B cell (primary cell): Measurements from ENCODE around the gene ACACB. TPM values are rescaled to one million over a fixed set of nuclear protein-coding genes. Genes with fewer than 3 reads are reported as not detected.

Experiments
- ATAC-seq: fragments of 200-7000 bp; cut with Tn5 transposase; one replicate; pipeline ENCODE4 v1.10.0; 2021; ENCODE audit warnings: low read depth, mild to moderate bottlenecking, moderate number of reproducible peaks, moderate library complexity
- CTCF ChIA-PET: fragments of 350-600 bp; sonication (Branson Sonifier 250); formaldehyde crosslinking; loops from one replicate; lab custom pipeline; 2021; ENCODE audit warnings: antibody characterized with exemption, inconsistent platforms; lab: Charles Lee
- POLR2A ChIA-PET: fragments of 350-600 bp; sonication (Branson Sonifier 250); formaldehyde crosslinking; loops from one replicate; lab custom pipeline; 2021; ENCODE audit warnings: antibody characterized with exemption; lab: Charles Lee
- DNase-seq: peaks from one replicate; pipeline ENCODE4 v3.0.0; 2013
- H2AFZ ChIP-seq: 2 replicates; pipeline ENCODE4 v1.6.1; 2012; ENCODE audit warnings: mild to moderate bottlenecking, low read depth, low read length; ENCODE audit not compliant: insufficient read depth, poor library complexity, severe bottlenecking
- H3K27ac ChIP-seq, 2 donors: 1 replicate in 1 of 2; 2 replicates in 1 of 2; pipeline ENCODE4 v1.5.1; 2012 to 2013; ENCODE audit warnings: low read length in 2 of 2, mild to moderate bottlenecking in 2 of 2, moderate library complexity in 1 of 2
- H3K27me3 ChIP-seq, 4 experiments: fragments of 200-600 bp in 1 of 4; sonication (generic) in 1 of 4; replicated peaks in 1 of 4; 1 replicate in 2 of 4; 2 replicates in 2 of 4; pipeline versions ENCODE4 v1.6.1 to v1.7.0; 2013 to 2016; ENCODE audit warnings: low read length in 3 of 4, mild to moderate bottlenecking in 2 of 4, mixed read lengths in 1 of 4, moderate library complexity in 1 of 4; ENCODE audit not compliant: insufficient read depth in 4 of 4, control insufficient read depth in 3 of 4; ENCODE audit errors: control extremely low read depth in 1 of 4
- H3K36me3 ChIP-seq, 2 experiments: replicated peaks in 1 of 2; 1 replicate in 1 of 2; 2 replicates in 1 of 2; pipeline versions ENCODE4 v1.6.1 to v1.7.1; 2013; ENCODE audit warnings: low read length in 1 of 2; ENCODE audit not compliant: insufficient read depth in 2 of 2, control insufficient read depth in 1 of 2; ENCODE audit errors: control extremely low read depth in 1 of 2, extremely low read depth in 1 of 2
- H3K4me1 ChIP-seq, 2 donors: fragments of 200-600 bp in 1 of 2; sonication (generic) in 1 of 2; 1 replicate in 1 of 2; 2 replicates in 1 of 2; pipeline versions ENCODE4 v1.5.1 to v1.6.1; 2013 to 2017; ENCODE audit warnings: low read length in 2 of 2; ENCODE audit not compliant: control insufficient read depth in 2 of 2, insufficient read depth in 2 of 2
- H3K4me2 ChIP-seq: replicated peaks from 2 replicates; pipeline ENCODE3; 2012; ENCODE audit warnings: mild to moderate bottlenecking, low read depth, low read length; ENCODE audit not compliant: poor library complexity, severe bottlenecking
- H3K4me3 ChIP-seq, 5 experiments: fragments of 200-600 bp in 1 of 5; sonication (generic) in 1 of 5; 1 replicate in 3 of 5; 2 replicates in 2 of 5; pipeline versions ENCODE4 v1.5.1 to v1.7.0; 2011 to 2016; ENCODE audit warnings: low read length in 4 of 5, mild to moderate bottlenecking in 4 of 5, low read depth in 2 of 5, control low read depth in 1 of 5, moderate library complexity in 1 of 5; ENCODE audit not compliant: insufficient read depth in 1 of 5; ENCODE audit errors: control extremely low read depth in 1 of 5, extremely low read depth in 1 of 5
- H3K79me2 ChIP-seq: fragments of 200-600 bp; sonication (generic); one replicate; pipeline ENCODE4 v1.6.0; 2016; ENCODE audit warnings: low read length; ENCODE audit not compliant: control insufficient read depth, insufficient read depth
- H3K9ac ChIP-seq: fragments of 200-600 bp; sonication (generic); 2 replicates; pipeline ENCODE4 v1.6.1; 2017; ENCODE audit warnings: mild to moderate bottlenecking, low read length, moderate library complexity
- H3K9me3 ChIP-seq, 3 donors: one replicate each; pipeline versions ENCODE4 v1.6.1 to v1.7.1; 2013; ENCODE audit warnings: low read length in 2 of 3; ENCODE audit not compliant: control insufficient read depth in 2 of 3, insufficient read depth in 1 of 3; ENCODE audit errors: control extremely low read depth in 1 of 3
- H4K20me1 ChIP-seq: 2 replicates; pipeline ENCODE4 v1.6.0; 2012; ENCODE audit warnings: mild to moderate bottlenecking, low read length; ENCODE audit not compliant: insufficient read depth, control insufficient read depth, poor library complexity, severe bottlenecking
- H3K27ac Mint-ChIP-seq: one replicate; pipeline ENCODE4 v1.8.0; 2021; ENCODE audit warnings: mixed read lengths
- H3K27me3 Mint-ChIP-seq: one replicate; pipeline ENCODE4 v1.8.0; 2021; ENCODE audit warnings: mixed read lengths
- H3K4me1 Mint-ChIP-seq: one replicate; pipeline ENCODE4 v1.8.0; 2021; ENCODE audit warnings: mixed read lengths
- H3K4me3 Mint-ChIP-seq: one replicate; pipeline ENCODE4 v1.8.0; 2021; ENCODE audit warnings: mixed read lengths
- H3K9me3 Mint-ChIP-seq: one replicate; pipeline ENCODE4 v1.8.0; 2022; ENCODE audit warnings: mixed read lengths; ENCODE audit not compliant: insufficient read depth
- EZH2 ChIP-seq: IDR thresholded peaks from 2 replicates; pipeline ENCODE4 v1.6.1; 2012; ENCODE audit warnings: borderline replicate concordance, low read depth, mild to moderate bottlenecking, moderate library complexity, low read length; ENCODE audit not compliant: insufficient read depth, poor library complexity, severe bottlenecking
- WGBS: methylation state at CpG from one replicate; pipeline ENCODE4 v1.1.5; 2013; ENCODE audit warnings: missing lambda C conversion rate; ENCODE audit not compliant: insufficient coverage; 5-methylcytosine and 5-hydroxymethylcytosine counted together
- intact Hi-C: fragments of 100-400 bp; cut with micrococcal nuclease; formaldehyde crosslinking; loops from one replicate; pipeline ENCODE4 v1.10.0; 2022
- polyA plus RNA-seq: library from polyadenylated mRNA; depleted of rRNA; stranded (reverse); fragments of >200 nt; gene quantifications from 2 replicates; pipeline ENCODE4 v1.2.3, GENCODE V29; 2012
- total RNA-seq, 2 donors: library from RNA; stranded (reverse); fragments of 120-200 nt in 1 of 2; gene quantifications; 1 replicate in 1 of 2; 2 replicates in 1 of 2; pipeline versions ENCODE4 v1.2.3 to v1.2.4, GENCODE V29; 2013 to 2022
- TF ChIP-seq, protein P1 (sequence below): fragments of 200-600 bp; IDR thresholded peaks from one replicate; pipeline ENCODE4 v1.8.0; 2022; ENCODE audit warnings: antibody characterized with exemption, mild to moderate bottlenecking

The ACACB gene
- total and polyA plus RNA-seq, 2 donors (not counting 1 experiment from before 2014, with no cell fraction given) = 7.4 to 27.5 TPM

DNA sequence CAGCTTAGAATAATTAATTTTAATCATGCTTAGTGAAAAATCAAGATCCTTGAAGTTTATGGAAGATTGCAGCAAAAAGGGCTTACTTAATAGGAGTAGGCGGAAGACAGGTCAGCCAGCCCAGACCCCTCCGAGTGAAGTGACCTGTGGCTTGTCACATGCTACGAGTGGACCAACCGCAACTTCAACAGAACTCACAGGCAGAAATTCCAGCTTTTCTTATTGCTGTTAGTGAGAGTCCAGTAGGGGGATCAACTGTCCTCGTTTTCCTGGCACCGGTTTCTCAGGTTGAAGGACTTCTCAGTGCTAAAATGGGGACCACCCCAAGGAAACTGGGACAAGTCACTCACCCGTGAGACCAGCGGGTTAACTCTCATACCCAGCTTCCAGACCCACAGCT, 72.9 kb downstream of the ACACB start:
- H3K36me3 ChIP-seq = peaks cover 0 to 6% of the 10 kb centered on the region in 2 experiments
- Mint-ChIP-seq H3K4me1 (no peaks in the 10 kb centered on the region), H3K4me3 (no peak overlapping the region), H3K9me3 (no peaks in the 10 kb centered on the region), H3K27me3 (no peaks in the 10 kb centered on the region), H3K27ac (no peak overlapping the region)
- H3K4me1 ChIP-seq = no peaks in the 10 kb centered on the region
- H3K79me2 ChIP-seq = no peaks in the 10 kb centered on the region
- ATAC-seq (no peak), DNase-seq (no peak)
- H3K27ac ChIP-seq = no peak overlapping the region
- no peaks in the 10 kb centered on the region for H4K20me1 ChIP-seq
- TF ChIP-seq EZH2 = no peak
- TF ChIP-seq, protein P1, sequence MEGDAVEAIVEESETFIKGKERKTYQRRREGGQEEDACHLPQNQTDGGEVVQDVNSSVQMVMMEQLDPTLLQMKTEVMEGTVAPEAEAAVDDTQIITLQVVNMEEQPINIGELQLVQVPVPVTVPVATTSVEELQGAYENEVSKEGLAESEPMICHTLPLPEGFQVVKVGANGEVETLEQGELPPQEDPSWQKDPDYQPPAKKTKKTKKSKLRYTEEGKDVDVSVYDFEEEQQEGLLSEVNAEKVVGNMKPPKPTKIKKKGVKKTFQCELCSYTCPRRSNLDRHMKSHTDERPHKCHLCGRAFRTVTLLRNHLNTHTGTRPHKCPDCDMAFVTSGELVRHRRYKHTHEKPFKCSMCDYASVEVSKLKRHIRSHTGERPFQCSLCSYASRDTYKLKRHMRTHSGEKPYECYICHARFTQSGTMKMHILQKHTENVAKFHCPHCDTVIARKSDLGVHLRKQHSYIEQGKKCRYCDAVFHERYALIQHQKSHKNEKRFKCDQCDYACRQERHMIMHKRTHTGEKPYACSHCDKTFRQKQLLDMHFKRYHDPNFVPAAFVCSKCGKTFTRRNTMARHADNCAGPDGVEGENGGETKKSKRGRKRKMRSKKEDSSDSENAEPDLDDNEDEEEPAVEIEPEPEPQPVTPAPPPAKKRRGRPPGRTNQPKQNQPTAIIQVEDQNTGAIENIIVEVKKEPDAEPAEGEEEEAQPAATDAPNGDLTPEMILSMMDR = no peak
- intact Hi-C loops = no loop called here
- H3K4me2 ChIP-seq = no peak overlapping the region
- no peak overlapping the region for H2AFZ ChIP-seq
- H3K9ac ChIP-seq = no peak overlapping the region
- WGBS = 95% methylated on average over 8 of the region's 8 CpGs
- H3K9me3 ChIP-seq = no peaks in the 10 kb centered on the region
- ChIA-PET POLR2A (no interaction called here), CTCF (no interaction called here)
- no peaks in the 10 kb centered on the region for H3K27me3 ChIP-seq
- no peak overlapping the region for H3K4me3 ChIP-seq

DNA sequence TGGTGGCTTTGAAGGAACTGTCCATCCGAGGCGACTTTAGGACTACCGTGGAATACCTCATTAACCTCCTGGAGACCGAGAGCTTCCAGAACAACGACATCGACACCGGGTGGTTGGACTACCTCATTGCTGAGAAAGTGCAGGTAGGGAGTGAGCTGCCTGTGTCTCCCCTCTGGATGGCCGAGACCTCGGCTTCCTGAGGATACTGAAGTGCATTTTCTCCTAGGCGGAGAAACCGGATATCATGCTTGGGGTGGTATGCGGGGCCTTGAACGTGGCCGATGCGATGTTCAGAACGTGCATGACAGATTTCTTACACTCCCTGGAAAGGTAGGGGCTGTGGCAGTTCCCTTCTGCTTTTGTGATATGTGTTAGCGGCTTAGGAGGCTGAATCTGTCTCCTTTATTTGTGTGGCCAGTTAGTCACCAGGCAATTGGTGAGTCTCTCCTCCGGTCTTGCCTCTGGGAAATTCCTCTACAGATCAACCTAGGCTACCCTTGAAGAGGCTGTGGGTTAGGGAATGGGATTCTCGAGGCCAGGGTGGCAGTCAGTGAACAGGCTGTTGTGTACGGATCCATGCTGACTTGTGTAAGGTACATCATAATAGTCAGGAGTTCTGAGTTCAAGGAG, 75.3 kb downstream of the ACACB start:
- TF ChIP-seq, protein P1 = no peak
- Histone ChIP-seq H3K27ac (no peak overlapping the region), H3K4me1 (no peaks in the 10 kb centered on the region), H3K36me3 (peaks cover 0 to 11% of the 10 kb centered on the region in 2 experiments), H3K27me3 (no peaks in the 10 kb centered on the region), H3K9me3 (peaks cover 0 to 9% (median 4%) of the 10 kb centered on the region in 3 donors), H3K9ac (no peak overlapping the region), H3K79me2 (no peaks in the 10 kb centered on the region), H3K4me3 (no peak overlapping the region), H4K20me1 (no peaks in the 10 kb centered on the region), H3K4me2 (no peak overlapping the region), H2AFZ (no peak overlapping the region)
- Mint-ChIP-seq H3K27ac (no peak overlapping the region), H3K4me1 (no peaks in the 10 kb centered on the region), H3K9me3 (peaks cover 6% of the 10 kb centered on the region), H3K4me3 (no peak overlapping the region), H3K27me3 (no peaks in the 10 kb centered on the region)
- ChIA-PET POLR2A (no interaction called here), CTCF (no interaction called here)
- no peak for ATAC-seq
- intact Hi-C loops = no loop called here
- WGBS = 91% methylated on average over 12 of the region's 20 CpGs
- no peak for DNase-seq
